ENCODE results near the gene RGS9. TPM values are rescaled to one million over a fixed set of nuclear protein-coding genes. Genes with fewer than 3 reads are reported as not detected.

Gene RGS9
- total and polyA plus RNA-seq, 8 donors, result 4.0 to 17.2 (median 11.4) TPM

- no peak overlapping the region for H3K4me3 ChIP-seq
- no peaks in the 10 kb centered on the region for H3K27me3 ChIP-seq
- TF ChIP-seq CTCF (IDR thresholded peaks at IDR 0.05), result no peak
- no peaks in the 10 kb centered on the region for H3K4me1 ChIP-seq
- intact Hi-C loops (cut with DNase I), result no loop called here
- H3K9me3 ChIP-seq, result no peaks in the 10 kb centered on the region
- no peak for DNase-seq
- no peak overlapping the region for H3K27ac ChIP-seq
- peak; percentile 32 for ATAC-seq
- no peaks in the 10 kb centered on the region for H3K36me3 ChIP-seq
Measured at GRCh38 chr17:65163990-65164495, 26.9 kb downstream of the RGS9 start.

DNA sequence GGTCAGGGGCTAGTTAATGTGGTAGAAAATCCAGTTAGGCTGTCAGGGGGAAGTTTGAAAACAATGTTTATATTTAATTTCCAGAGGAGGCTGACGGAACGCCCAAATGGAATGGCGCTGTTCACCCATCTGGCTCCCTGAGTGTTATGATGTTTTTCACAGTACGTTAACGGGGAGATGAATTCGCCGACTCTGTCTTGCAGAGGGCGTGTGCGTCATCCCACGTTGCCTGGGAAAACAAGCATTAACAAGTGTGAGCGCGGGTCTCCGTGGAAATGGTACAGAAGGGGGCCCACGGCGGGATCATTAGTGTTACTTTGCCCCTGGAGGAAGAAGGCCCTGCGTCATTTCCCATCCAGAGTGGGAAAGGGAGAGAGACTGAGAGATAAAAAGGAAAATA lies 29.6 kb downstream of the RGS9 start:
- no peak overlapping the region for H3K27ac ChIP-seq

DNA sequence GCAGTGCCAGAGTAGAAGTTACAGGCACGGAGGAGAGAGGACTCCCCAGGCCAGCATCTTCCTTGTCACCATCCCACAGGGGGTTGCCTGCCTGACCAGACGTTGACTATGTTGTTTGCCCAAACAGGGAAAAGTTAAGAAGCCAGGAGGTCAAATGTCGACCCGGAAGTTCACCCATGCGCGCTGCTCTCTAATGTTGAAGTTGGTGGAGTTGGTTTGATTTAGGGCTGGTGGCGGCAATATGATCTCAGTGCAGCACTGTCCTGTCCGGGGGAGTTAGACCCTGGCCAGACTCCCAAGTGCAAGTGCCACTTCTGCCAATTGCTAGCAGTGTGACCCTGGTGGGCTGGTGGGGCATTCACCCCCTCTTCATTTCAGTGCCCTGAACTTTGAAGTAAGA lies 30.4 kb downstream of the RGS9 start:
- DNase-seq, result no peak
- H3K4me1 ChIP-seq, result peaks cover 4 to 10% of the 10 kb centered on the region in 2 donors
- no peaks in the 10 kb centered on the region for H3K36me3 ChIP-seq
- no peaks in the 10 kb centered on the region for H3K9me3 ChIP-seq
- H3K4me3 ChIP-seq, result no peak overlapping the region
- H3K27ac ChIP-seq, result no peak overlapping the region
- H3K27me3 ChIP-seq, result no peaks in the 10 kb centered on the region
- no peak for ATAC-seq
- intact Hi-C loops (cut with DNase I), result no loop called here
- TF ChIP-seq CTCF (IDR thresholded peaks at IDR 0.05), result no peak

More for the DNA sequence above, 29.6 kb downstream of the RGS9 start:
- Histone ChIP-seq H3K4me3 (no peak overlapping the region), H3K27me3 (no peaks in the 10 kb centered on the region), H3K4me1 (peaks cover 4 to 10% of the 10 kb centered on the region in 2 donors), H3K36me3 (no peaks in the 10 kb centered on the region), H3K9me3 (no peaks in the 10 kb centered on the region)
- DNase-seq (no peak), ATAC-seq (no peak)
- no peak for TF ChIP-seq CTCF (IDR thresholded peaks at IDR 0.05)
- intact Hi-C loops (cut with DNase I), result no loop called here

- ATAC-seq (no peak), DNase-seq (no peak)
- Histone ChIP-seq H3K9me3 (no peaks in the 10 kb centered on the region), H3K36me3 (no peaks in the 10 kb centered on the region), H3K4me3 (no peak overlapping the region), H3K4me1 (peaks cover 4 to 15% of the 10 kb centered on the region in 2 donors), H3K27ac (no peak overlapping the region), H3K27me3 (no peaks in the 10 kb centered on the region)
- intact Hi-C loops (cut with DNase I), result no loop called here
- TF ChIP-seq CTCF (IDR thresholded peaks at IDR 0.05), result no peak
Measured at GRCh38 chr17:65169691-65170090, 32.5 kb downstream of the RGS9 start.

- Histone ChIP-seq H3K27me3 (no peaks in the 10 kb centered on the region), H3K9me3 (no peaks in the 10 kb centered on the region), H3K27ac (peak overlapping the region in 1 of 2 donors; percentile 38), H3K4me3 (no peak overlapping the region), H3K4me1 (peaks cover 4 to 15% of the 10 kb centered on the region in 2 donors), H3K36me3 (no peaks in the 10 kb centered on the region)
- no peak for TF ChIP-seq CTCF (IDR thresholded peaks at IDR 0.05)
- peak in 3 of 4 donors; percentile 32 to 74 (median 48) for DNase-seq
- peak; percentile 90 for ATAC-seq
- intact Hi-C loops (cut with DNase I), result no loop called here
Measured at GRCh38 chr17:65170839-65171238, 33.7 kb downstream of the RGS9 start.

All from left lung (tissue), 10 donors.